IMR-90 (cell line): ENCODE results near the gene GALNT16. TPM values are rescaled to one million over a fixed set of nuclear protein-coding genes. Genes with fewer than 3 reads are reported as not detected.

Source experiments
- ATAC-seq: fragments of 200-7000 bp; cut with Tn5 transposase; 2 replicates; pipeline ENCODE4 v1.9.1; 2020; ENCODE audit warnings: low read depth, mild to moderate bottlenecking, moderate library complexity
- BruUV-seq: library from RNA; stranded (reverse); fragments of 400-500 nt; replicated peaks from 2 replicates; lab custom pipeline; 2021; lab: Mats Ljungman, UMichigan
- CTCF ChIA-PET: fragments of 300-600 bp; formaldehyde crosslinking; extraction: SDS; loops from one replicate; lab custom pipeline; 2021; ENCODE audit warnings: antibody characterized with exemption; lab: Yijun Ruan, JAX
- POLR2A ChIA-PET: fragments of 300-600 bp; sonication (Branson Sonifier 250); formaldehyde crosslinking; loops from one replicate; lab custom pipeline; 2022; ENCODE audit warnings: antibody characterized with exemption; ENCODE audit not compliant: unreplicated experiment; lab: Charles Lee
- DNase-seq: peaks from one replicate; pipeline ENCODE4 v3.0.0; 2013
- H2AFZ ChIP-seq: replicated peaks from 2 replicates; pipeline ENCODE3; 2013; ENCODE audit warnings: low read length, mild to moderate bottlenecking; ENCODE audit not compliant: poor library complexity
- H2AK5ac ChIP-seq: 2 replicates; pipeline ENCODE4 v1.6.1; 2013; ENCODE audit warnings: low read depth, low read length, inconsistent platforms
- H2AK9ac ChIP-seq: replicated peaks from 2 replicates; pipeline ENCODE3; 2013; ENCODE audit warnings: mild to moderate bottlenecking, low read depth, low read length, moderate library complexity; ENCODE audit not compliant: poor library complexity
- H2BK120ac ChIP-seq: 2 replicates; pipeline ENCODE4 v1.6.1; 2013; ENCODE audit warnings: low read depth, low read length, inconsistent platforms
- H2BK15ac ChIP-seq: 3 replicates; pipeline ENCODE4 v1.6.1; 2013; ENCODE audit warnings: low read depth, low read length, inconsistent platforms
- H2BK20ac ChIP-seq: 2 replicates; pipeline ENCODE4 v1.6.1; 2013; ENCODE audit warnings: low read depth, mild to moderate bottlenecking, inconsistent platforms, low read length, moderate library complexity
- H2BK5ac ChIP-seq: 2 replicates; pipeline ENCODE4 v1.6.1; 2013; ENCODE audit warnings: mild to moderate bottlenecking, low read depth, low read length, inconsistent platforms; ENCODE audit not compliant: poor library complexity, severe bottlenecking
- H3K14ac ChIP-seq: replicated peaks from 2 replicates; pipeline ENCODE4 v1.6.1; 2013; ENCODE audit warnings: low read depth, low read length, inconsistent platforms
- H3K18ac ChIP-seq: 2 replicates; pipeline ENCODE4 v1.6.1; 2013; ENCODE audit warnings: low read depth, low read length, control low read depth
- H3K23ac ChIP-seq: 2 replicates; pipeline ENCODE4 v1.6.1; 2013; ENCODE audit warnings: low read depth, low read length, inconsistent platforms
- H3K27ac ChIP-seq: 2 replicates; pipeline ENCODE4 v1.5.1; 2013; ENCODE audit warnings: mild to moderate bottlenecking, control low read depth, low read length; ENCODE audit not compliant: insufficient read depth
- H3K27me3 ChIP-seq: 2 replicates; pipeline ENCODE4 v1.6.1; 2013; ENCODE audit warnings: low read length; ENCODE audit not compliant: control insufficient read depth, insufficient read depth
- H3K36me3 ChIP-seq: 2 replicates; pipeline ENCODE4 v1.6.1; 2013; ENCODE audit warnings: low read length, mixed read lengths; ENCODE audit not compliant: control insufficient read depth, insufficient read depth
- H3K4ac ChIP-seq: 2 replicates; pipeline ENCODE4 v1.6.1; 2013; ENCODE audit warnings: low read depth, low read length, inconsistent platforms
- H3K4me1 ChIP-seq: 2 replicates; pipeline ENCODE4 v1.6.1; 2013; ENCODE audit warnings: low read length, mixed read lengths; ENCODE audit not compliant: control insufficient read depth, insufficient read depth
- H3K4me2 ChIP-seq: 2 replicates; pipeline ENCODE4 v1.6.1; 2013; ENCODE audit warnings: low read depth, mild to moderate bottlenecking, control low read depth, low read length, moderate library complexity
- H3K4me3 ChIP-seq: 2 replicates; pipeline ENCODE4 v1.5.1; 2013; ENCODE audit warnings: low read depth, mild to moderate bottlenecking, control low read depth, low read length, moderate library complexity; ENCODE audit not compliant: insufficient read depth
- H3K56ac ChIP-seq: 2 replicates; pipeline ENCODE4 v1.6.1; 2013; ENCODE audit warnings: low read length, inconsistent platforms; ENCODE audit not compliant: insufficient read depth; ENCODE audit errors: extremely low read depth
- H3K79me1 ChIP-seq, 2 experiments: 2 replicates each; pipeline ENCODE4 v1.6.1; 2013; ENCODE audit warnings: low read length in 2 of 2, inconsistent platforms in 1 of 2, low read depth in 1 of 2
- H3K9ac ChIP-seq: 2 replicates; pipeline ENCODE4 v1.6.1; 2013; ENCODE audit warnings: low read depth, low read length, control low read depth
- H3K9me1 ChIP-seq: 2 replicates; pipeline ENCODE4 v1.6.1; 2013; ENCODE audit warnings: low read length, inconsistent platforms; ENCODE audit not compliant: insufficient read depth
- H3K9me3 ChIP-seq: 2 replicates; pipeline ENCODE4 v1.6.1; 2013; ENCODE audit warnings: low read length; ENCODE audit not compliant: control insufficient read depth, insufficient read depth
- H4K20me1 ChIP-seq: 2 replicates; pipeline ENCODE4 v1.6.1; 2013; ENCODE audit warnings: low read length, inconsistent platforms; ENCODE audit not compliant: insufficient read depth
- H4K5ac ChIP-seq: 2 replicates; pipeline ENCODE4 v1.6.1; 2013; ENCODE audit warnings: mild to moderate bottlenecking, low read depth, low read length, control low read depth
- H4K8ac ChIP-seq, 2 experiments: 2 replicates each; pipeline ENCODE4 v1.6.1; 2013; ENCODE audit warnings: low read depth in 2 of 2, low read length in 2 of 2, control low read depth in 1 of 2, inconsistent platforms in 1 of 2
- H4K91ac ChIP-seq: 2 replicates; pipeline ENCODE4 v1.6.1; 2013; ENCODE audit warnings: low read depth, low read length, inconsistent platforms; ENCODE audit not compliant: insufficient read depth
- CEBPB ChIP-seq: IDR thresholded peaks from 2 replicates; pipeline ENCODE4 v1.6.1; 2012; ENCODE audit warnings: low read depth, low read length, improper control_type of control experiment
- RAD21 ChIP-seq: IDR thresholded peaks from 2 replicates; pipeline ENCODE4 v1.6.1; 2012; ENCODE audit warnings: low read length, improper control_type of control experiment
- WGBS, 2 experiments: methylation state at CpG; one replicate each; pipeline versions ENCODE4 v1.1.5 to v1.1.7; 2013; ENCODE audit warnings: missing lambda C conversion rate in 2 of 2; ENCODE audit not compliant: insufficient read length in 1 of 2; ENCODE audit errors: extremely low coverage in 2 of 2; 5-methylcytosine and 5-hydroxymethylcytosine counted together
- dilution Hi-C: fragments of 300-500 bp; cut with HindIII; formaldehyde crosslinking; loops from one replicate; pipeline ENCODE4 v1.14.3; 2018; ENCODE audit warnings: low sequenced_read_pairs; ENCODE audit not compliant: unreplicated experiment
- in situ Hi-C: fragments of 300-500 bp; cut with MboI; formaldehyde crosslinking; loops from 3 replicates; pipeline ENCODE4 v1.14.3; 2019; ENCODE audit warnings: low sequenced_read_pairs, inconsistent platforms, mixed read lengths
- intact Hi-C: fragments of 100-400 bp; cut with micrococcal nuclease; formaldehyde crosslinking; loops from 2 replicates; pipeline ENCODE4 v1.10.0; 2022
- polyA plus RNA-seq, 3 experiments: library from polyadenylated mRNA; depleted of rRNA; stranded (reverse); fragments of >200 nt; gene quantifications; 2 replicates each; pipeline ENCODE4 v1.2.3, GENCODE V29; 2012; ENCODE audit warnings: low replicate concordance in 1 of 3
- total RNA-seq: library from RNA; depleted of rRNA; stranded (reverse); fragments of >200 nt; gene quantifications from 2 replicates; pipeline ENCODE4 v1.2.3, GENCODE V29; 2012

Gene GALNT16
- total and polyA plus RNA-seq, 2 of the 4 experiments (the other 2 are of a cell fraction) = 0.36 to 1.5 TPM

GRCh38 chr14:69387311-69387710 is 127.4 kb downstream of the GALNT16 start:
- no peak overlapping the region for H2BK120ac ChIP-seq
- ChIA-PET CTCF (interaction anchor here (0.7 kb wide), 1 partner anchor 106 kb away, joined by 3 read pairs; no protein-coding TSS in a partner anchor), POLR2A (no interaction called here)
- H3K4me1 ChIP-seq = no peaks in the 10 kb centered on the region
- BruUV-seq = no TSS peak
- TF ChIP-seq RAD21 (no peak), CEBPB (peak; percentile 81)
- no peak overlapping the region for H3K23ac ChIP-seq
- no peaks in the 10 kb centered on the region for H3K27me3 ChIP-seq
- WGBS, 2 experiments = no CpG with 5 or more reads among the region's 3 CpGs
- H2AK9ac ChIP-seq = no peak overlapping the region
- H3K4me3 ChIP-seq = no peak overlapping the region
- no peak overlapping the region for H2BK20ac ChIP-seq
- no peak overlapping the region for H4K8ac ChIP-seq
- intact Hi-C loops (no loop called here), dilution Hi-C loops (no loop called here), in situ Hi-C loops (no loop called here)
- H3K36me3 ChIP-seq = peaks cover 35% of the 10 kb centered on the region
- ATAC-seq = no peak
- no peak overlapping the region for H3K18ac ChIP-seq
- H3K9me3 ChIP-seq = no peaks in the 10 kb centered on the region
- H3K14ac ChIP-seq = no peak overlapping the region
- peak; percentile 25 for DNase-seq
- H2AK5ac ChIP-seq = no peak overlapping the region
- H3K9ac ChIP-seq = no peak overlapping the region
- H3K56ac ChIP-seq = no peak overlapping the region
- H2AFZ ChIP-seq = no peak overlapping the region
- H4K20me1 ChIP-seq = peaks cover 65% of the 10 kb centered on the region
- no peaks in the 10 kb centered on the region; the same call in 1 of the 2 replicates for H3K9me1 ChIP-seq
- H2BK15ac ChIP-seq = no peak overlapping the region
- no peak overlapping the region for H3K4me2 ChIP-seq
- H3K27ac ChIP-seq = no peak overlapping the region
- no peak overlapping the region for H4K91ac ChIP-seq
- H3K79me1 ChIP-seq = peaks cover 30 to 52% of the 10 kb centered on the region in 2 experiments
- no peak overlapping the region for H3K4ac ChIP-seq
- H4K5ac ChIP-seq = no peak overlapping the region
- H2BK5ac ChIP-seq = no peak overlapping the region
